Thoracic aorta (tissue), 2 donors: ENCODE measurements around the gene CNIH3. TPM values are rescaled to one million over a fixed set of nuclear protein-coding genes. Genes with fewer than 3 reads are reported as not detected.

Experiments used
- ATAC-seq: fragments of 150-250 bp; one replicate; pipeline ENCODE4 v1.8.0; 2017; ENCODE audit warnings: low read depth; ENCODE audit not compliant: insufficient number of reproducible peaks, low FRiP score
- DNase-seq: peaks from one replicate; pipeline ENCODE4 v3.0.0-alpha.2; 2020; ENCODE audit warnings: low spot score
- H3K27ac ChIP-seq, 2 donors: fragments of 200-600 bp; sonication (generic); 1 replicate in 1 of 2; 2 replicates in 1 of 2; pipeline ENCODE4 v1.5.1; 2016; ENCODE audit warnings: mild to moderate bottlenecking in 2 of 2, moderate library complexity in 2 of 2
- H3K27me3 ChIP-seq: fragments of 200-600 bp; sonication (generic); replicated peaks from 2 replicates; pipeline ENCODE4 v1.6.0; 2016; ENCODE audit warnings: mild to moderate bottlenecking; ENCODE audit not compliant: insufficient read depth
- H3K36me3 ChIP-seq: fragments of 200-600 bp; sonication (generic); one replicate; pipeline ENCODE4 v1.5.1; 2016
- H3K4me1 ChIP-seq, 2 donors: fragments of 200-600 bp; sonication (generic); 1 replicate in 1 of 2; 2 replicates in 1 of 2; pipeline versions ENCODE4 v1.5.1 to v1.6.0; 2016; ENCODE audit warnings: low read depth in 2 of 2, mild to moderate bottlenecking in 1 of 2; ENCODE audit not compliant: control insufficient read depth in 1 of 2
- H3K4me3 ChIP-seq: fragments of 200-600 bp; sonication (generic); 2 replicates; pipeline ENCODE4 v1.5.1; 2016; ENCODE audit warnings: mild to moderate bottlenecking
- H3K9me3 ChIP-seq: fragments of 200-600 bp; sonication (generic); 2 replicates; pipeline ENCODE4 v1.5.1; 2016
- CTCF ChIP-seq: fragments of 200-600 bp; sonication (generic); IDR thresholded peaks from one replicate; pipeline ENCODE4 v1.5.1; 2019; ENCODE audit warnings: antibody characterized with exemption
- total RNA-seq, 2 donors: library from RNA; depleted of rRNA; stranded (reverse); fragments of >200 nt; gene quantifications; one replicate each; pipeline versions ENCODE4 v1.1.0 to v1.2.3, GENCODE V29; 2016

CNIH3 gene
- total RNA-seq, 2 donors from 2014 or later = 0.21 TPM; not detected in 1

GRCh38 chr1:224779536-224779935 is 163.4 kb downstream of the CNIH3 start:
- Histone ChIP-seq H3K36me3 (no peaks in the 10 kb centered on the region), H3K4me1 (no peaks in the 10 kb centered on the region), H3K27me3 (no peaks in the 10 kb centered on the region), H3K9me3 (no peaks in the 10 kb centered on the region), H3K27ac (no peak overlapping the region), H3K4me3 (no peak overlapping the region)
- DNase-seq = no peak
- no peak for TF ChIP-seq CTCF
- ATAC-seq = no peak

GRCh38 chr1:224780736-224781135 is 164.6 kb downstream of the CNIH3 start:
- H3K27me3 ChIP-seq = no peaks in the 10 kb centered on the region
- DNase-seq (no peak), ATAC-seq (no peak)
- H3K36me3 ChIP-seq = no peaks in the 10 kb centered on the region
- no peak overlapping the region for H3K27ac ChIP-seq
- no peak overlapping the region for H3K4me3 ChIP-seq
- no peak for TF ChIP-seq CTCF
- no peaks in the 10 kb centered on the region for H3K9me3 ChIP-seq
- no peaks in the 10 kb centered on the region for H3K4me1 ChIP-seq

GRCh38 chr1:224781800-224782199 is 165.7 kb downstream of the CNIH3 start:
- TF ChIP-seq CTCF = no peak
- no peak for ATAC-seq
- H3K27ac ChIP-seq = no peak overlapping the region
- H3K4me1 ChIP-seq = no peaks in the 10 kb centered on the region
- no peak for DNase-seq
- no peaks in the 10 kb centered on the region for H3K9me3 ChIP-seq
- H3K4me3 ChIP-seq = no peak overlapping the region
- no peaks in the 10 kb centered on the region for H3K36me3 ChIP-seq
- H3K27me3 ChIP-seq = no peaks in the 10 kb centered on the region

GRCh38 chr1:224782281-224783000 is 166.3 kb downstream of the CNIH3 start:
- Histone ChIP-seq H3K27me3 (no peaks in the 10 kb centered on the region), H3K36me3 (no peaks in the 10 kb centered on the region), H3K4me3 (no peak overlapping the region), H3K27ac (no peak overlapping the region), H3K9me3 (no peaks in the 10 kb centered on the region), H3K4me1 (no peaks in the 10 kb centered on the region)
- ATAC-seq (no peak), DNase-seq (no peak)
- no peak for TF ChIP-seq CTCF

GRCh38 chr1:224783006-224783651 is 167.0 kb downstream of the CNIH3 start:
- Histone ChIP-seq H3K4me3 (no peak overlapping the region), H3K27ac (no peak overlapping the region), H3K36me3 (no peaks in the 10 kb centered on the region), H3K9me3 (no peaks in the 10 kb centered on the region), H3K27me3 (no peaks in the 10 kb centered on the region), H3K4me1 (no peaks in the 10 kb centered on the region)
- ATAC-seq (no peak), DNase-seq (no peak)
- no peak for TF ChIP-seq CTCF
